Measurements from ENCODE around the gene CXCR6.

DNA sequence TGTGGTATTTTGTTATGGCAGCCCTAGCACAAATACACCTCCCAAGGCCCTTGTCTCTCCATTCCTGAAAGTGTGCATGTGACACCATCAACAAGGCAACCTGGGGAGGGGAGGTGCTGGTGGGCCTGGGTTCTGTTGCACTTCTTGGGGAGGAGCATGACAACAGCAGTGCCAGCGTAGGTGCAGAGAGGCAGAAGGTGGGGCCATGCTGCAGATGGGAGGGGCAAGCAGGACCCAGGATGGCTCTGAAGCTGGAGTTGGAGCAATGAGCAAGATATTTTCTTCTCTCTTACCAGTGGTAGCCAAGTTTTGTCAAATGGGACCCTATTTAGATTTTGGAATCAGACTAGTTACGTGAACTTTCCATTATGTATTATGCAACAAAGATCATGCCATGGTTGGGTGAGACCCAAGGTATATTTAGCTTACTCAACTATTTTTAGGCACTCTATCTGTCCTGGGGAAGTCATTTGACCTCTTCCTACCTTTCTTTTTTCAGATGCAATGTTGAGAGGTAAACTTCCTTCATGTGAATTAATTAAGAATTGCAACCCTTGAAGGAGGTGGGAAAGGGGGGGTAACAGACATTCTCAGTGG, 49.0 kb downstream of the CXCR6 start:
- TF ChIP-seq EZH2 (IDR thresholded peaks at IDR 0.05; ENCODE audit: insufficient read depth, poor library complexity, severe bottlenecking) (no peak), EZH2phosphoT487 (IDR thresholded peaks at IDR 0.05; ENCODE audit: insufficient read depth, low read depth) (no peak)

All from GM23248 (cell line).